H1 (cell line): ENCODE results near the gene SENP6. TPM values are rescaled to one million over a fixed set of nuclear protein-coding genes. Genes with fewer than 3 reads are reported as not detected.

Experiments used
- CTCF ChIA-PET: fragments of 300-600 bp; sonication (Branson Sonifier 250); formaldehyde crosslinking; loops from one replicate; lab custom pipeline; 2021; ENCODE audit not compliant: partially characterized antibody; lab: Charles Lee
- POLR2A ChIA-PET: fragments of 300-600 bp; sonication (Branson Sonifier 250); formaldehyde crosslinking; loops from one replicate; lab custom pipeline; 2021; ENCODE audit warnings: inconsistent platforms; ENCODE audit not compliant: partially characterized antibody; lab: Charles Lee
- DNase-seq, 2 experiments: peaks; one replicate each; pipeline versions ENCODE4 v3.0.0 to v3.0.0-alpha.2; 2010 to 2022; ENCODE audit warnings: low spot score in 2 of 2, low read depth in 1 of 2, mixed read lengths in 1 of 2
- FAIRE-seq: peaks from 2 replicates; lab custom pipeline; 2011; peaks lifted over from hg19 to GRCh38; lab: Jason Lieb, UNC
- H2AFZ ChIP-seq: 2 replicates; pipeline ENCODE4 v1.8.1; 2012; ENCODE audit warnings: low read length, inconsistent platforms
- H2AK5ac ChIP-seq: 2 replicates; pipeline ENCODE4 v1.6.1; 2013; ENCODE audit warnings: low read depth, low read length
- H2BK120ac ChIP-seq: replicated peaks from 2 replicates; pipeline ENCODE3; 2013; ENCODE audit warnings: low read depth, low read length, inconsistent platforms
- H2BK12ac ChIP-seq: 2 replicates; pipeline ENCODE4 v1.6.1; 2013; ENCODE audit warnings: low read depth, low read length
- H2BK15ac ChIP-seq: 2 replicates; pipeline ENCODE4 v1.6.1; 2013; ENCODE audit warnings: low read length
- H2BK20ac ChIP-seq: 2 replicates; pipeline ENCODE4 v1.6.1; 2013; ENCODE audit warnings: low read length
- H2BK5ac ChIP-seq: 2 replicates; pipeline ENCODE4 v1.6.1; 2013; ENCODE audit warnings: low read depth, low read length
- H3K14ac ChIP-seq: 2 replicates; pipeline ENCODE4 v1.6.1; 2013; ENCODE audit warnings: inconsistent platforms; ENCODE audit not compliant: insufficient read length
- H3K18ac ChIP-seq: 2 replicates; pipeline ENCODE4 v1.6.1; 2013; ENCODE audit warnings: low read length; ENCODE audit errors: extremely low read depth
- H3K23ac ChIP-seq: 2 replicates; pipeline ENCODE4 v1.6.1; 2013; ENCODE audit warnings: inconsistent platforms; ENCODE audit not compliant: insufficient read length
- H3K23me2 ChIP-seq: 2 replicates; pipeline ENCODE4 v1.6.1; 2013; ENCODE audit warnings: low read depth, low read length
- H3K27ac ChIP-seq: 2 replicates; pipeline ENCODE4 v1.6.1; 2011; ENCODE audit warnings: low read depth, low read length, inconsistent platforms
- H3K27me3 ChIP-seq, 4 experiments: replicated peaks in 1 of 4; 1 replicate in 1 of 4; 2 replicates in 3 of 4; pipeline versions ENCODE4 v1.6.1 to v1.8.1; 2011 to 2013; ENCODE audit warnings: low read length in 3 of 4, mild to moderate bottlenecking in 3 of 4, inconsistent platforms in 2 of 4, mixed read lengths in 2 of 4, moderate library complexity in 1 of 4; ENCODE audit not compliant: control insufficient read depth in 3 of 4, insufficient read depth in 3 of 4; ENCODE audit errors: extremely low read depth in 1 of 4
- H3K36me3 ChIP-seq, 4 experiments: 2 replicates each; pipeline versions ENCODE4 v1.6.1 to v1.8.1; 2011 to 2013; ENCODE audit warnings: mild to moderate bottlenecking in 4 of 4, low read length in 3 of 4, moderate library complexity in 2 of 4, control low read depth in 1 of 4, inconsistent platforms in 1 of 4; ENCODE audit not compliant: insufficient read depth in 4 of 4, control insufficient read depth in 2 of 4
- H3K4ac ChIP-seq: replicated peaks from 2 replicates; pipeline ENCODE3; 2013; ENCODE audit warnings: low read length, low read depth, mixed read lengths, inconsistent platforms; ENCODE audit not compliant: insufficient read length
- H3K4me1 ChIP-seq, 4 experiments: replicated peaks in 1 of 4; 1 replicate in 1 of 4; 2 replicates in 3 of 4; pipeline versions ENCODE4 v1.6.1 to v1.8.1; 2011 to 2013; ENCODE audit warnings: low read length in 3 of 4, inconsistent platforms in 2 of 4, mixed read lengths in 1 of 4; ENCODE audit not compliant: insufficient read depth in 4 of 4, control insufficient read depth in 3 of 4
- H3K4me2 ChIP-seq, 2 experiments: 2 replicates each; pipeline versions ENCODE4 v1.6.1 to v1.8.1; 2011 to 2013; ENCODE audit warnings: low read depth in 2 of 2, low read length in 2 of 2, control low read depth in 1 of 2, inconsistent platforms in 1 of 2, mild to moderate bottlenecking in 1 of 2; ENCODE audit not compliant: insufficient read depth in 1 of 2
- H3K4me3 ChIP-seq, 4 experiments: fragments of 200-600, 300-600 bp in 1 of 4; sonication (generic), shearing (Covaris generic), sonication (Bioruptor Twin) in 1 of 4; 2 replicates each; pipeline versions ENCODE4 v1.5.1 to v1.8.1; 2011 to 2016; ENCODE audit warnings: low read length in 4 of 4, low read depth in 3 of 4, control low read depth in 2 of 4, inconsistent platforms in 2 of 4, mild to moderate bottlenecking in 2 of 4, mixed read lengths in 1 of 4, moderate library complexity in 1 of 4; ENCODE audit not compliant: insufficient read depth in 2 of 4; ENCODE audit errors: extremely low read depth in 1 of 4
- H3K56ac ChIP-seq: replicated peaks from 2 replicates; pipeline ENCODE3; 2013; ENCODE audit warnings: low read depth, mild to moderate bottlenecking, mixed read lengths, low read length, inconsistent platforms; ENCODE audit not compliant: insufficient read length
- H3K79me1 ChIP-seq: 2 replicates; pipeline ENCODE4 v1.6.1; 2013; ENCODE audit warnings: low read depth, low read length, control low read depth
- H3K79me2 ChIP-seq, 2 experiments: 2 replicates each; pipeline versions ENCODE4 v1.6.1 to v1.8.1; 2012 to 2013; ENCODE audit warnings: low read length in 2 of 2, mild to moderate bottlenecking in 2 of 2, inconsistent platforms in 1 of 2; ENCODE audit not compliant: insufficient read depth in 2 of 2, control insufficient read depth in 1 of 2
- H3K9ac ChIP-seq, 4 experiments: replicated peaks in 1 of 4; 1 replicate in 1 of 4; 2 replicates in 3 of 4; pipeline versions ENCODE4 v1.6.1 to v1.8.1; 2011 to 2013; ENCODE audit warnings: low read depth in 3 of 4, low read length in 3 of 4, control low read depth in 2 of 4, mild to moderate bottlenecking in 2 of 4, moderate library complexity in 2 of 4, inconsistent platforms in 1 of 4; ENCODE audit errors: extremely low read depth in 1 of 4
- H3K9me3 ChIP-seq, 2 experiments: 2 replicates each; pipeline versions ENCODE4 v1.6.1 to v1.8.1; 2012 to 2013; ENCODE audit warnings: mild to moderate bottlenecking in 2 of 2, moderate library complexity in 2 of 2, control low read depth in 1 of 2, inconsistent platforms in 1 of 2, low read depth in 1 of 2, low read length in 1 of 2, mixed read lengths in 1 of 2; ENCODE audit not compliant: insufficient read depth in 2 of 2
- H4K20me1 ChIP-seq, 2 experiments: replicated peaks in 1 of 2; 2 replicates each; pipeline versions ENCODE3 to v1.8.1; 2011 to 2013; ENCODE audit warnings: inconsistent platforms in 2 of 2, low read length in 2 of 2, mild to moderate bottlenecking in 1 of 2; ENCODE audit not compliant: insufficient read depth in 2 of 2, control insufficient read depth in 1 of 2
- H4K5ac ChIP-seq: 2 replicates; pipeline ENCODE4 v1.6.1; 2013; ENCODE audit warnings: low read length, low read depth, mixed read lengths, inconsistent platforms; ENCODE audit not compliant: insufficient read length
- H4K8ac ChIP-seq: 2 replicates; pipeline ENCODE4 v1.8.0; 2013; ENCODE audit warnings: mild to moderate bottlenecking, moderate library complexity, low read length, inconsistent platforms; ENCODE audit not compliant: insufficient read depth; ENCODE audit errors: extremely low read depth
- H4K91ac ChIP-seq: replicated peaks from 2 replicates; pipeline ENCODE3; 2013; ENCODE audit warnings: low read length, mixed read lengths, inconsistent platforms; ENCODE audit not compliant: insufficient read length
- CHD2 ChIP-seq: IDR thresholded peaks from 2 replicates; pipeline ENCODE4 v1.6.1; 2012; ENCODE audit warnings: low read length, improper control_type of control experiment
- KDM1A ChIP-seq: fragments of 200-600, 300-600 bp; sonication (generic); IDR thresholded peaks from 2 replicates; pipeline ENCODE4 v1.7.1; 2016; ENCODE audit warnings: mild to moderate bottlenecking, low read length, borderline replicate concordance
- KDM5A ChIP-seq: fragments of 200-600 bp; IDR thresholded peaks from 2 replicates; pipeline ENCODE4 v1.7.1; 2012; ENCODE audit warnings: mild to moderate bottlenecking, low read length, inconsistent platforms, mixed read lengths
- RNF2 ChIP-seq: fragments of 200-900, 300-1000 bp; sonication (generic); IDR thresholded peaks from 2 replicates; pipeline ENCODE4 v1.7.1; 2016; ENCODE audit warnings: borderline replicate concordance, low read depth, mild to moderate bottlenecking, antibody characterized with exemption, low read length; ENCODE audit not compliant: poor library complexity, severe bottlenecking; ENCODE audit errors: missing control alignments
- SP4 ChIP-seq: IDR thresholded peaks from 2 replicates; pipeline ENCODE4 v1.6.1; 2012; ENCODE audit warnings: low read length, inconsistent platforms
- TBP ChIP-seq: IDR thresholded peaks from 2 replicates; pipeline ENCODE4 v1.6.1; 2011; ENCODE audit warnings: low read depth, low read length, improper control_type of control experiment
- WGBS, 2 experiments: shearing (Covaris generic) in 1 of 2; methylation state at CpG; one replicate each; pipeline versions ENCODE4 v1.1.6 to v1.1.7; 2013 to 2015; ENCODE audit warnings: low lambda C conversion rate in 2 of 2, mixed read lengths in 2 of 2, inconsistent platforms in 1 of 2, low coverage in 1 of 2, missing lambda C conversion rate in 1 of 2; ENCODE audit not compliant: insufficient replicate concordance in 2 of 2, insufficient coverage in 1 of 2, insufficient read length in 1 of 2; ENCODE audit errors: extremely low coverage in 1 of 2, missing lambda C conversion rate in 1 of 2; 5-methylcytosine and 5-hydroxymethylcytosine counted together
- polyA plus RNA-seq, 7 experiments: library from polyadenylated mRNA; depleted of rRNA in 3 of 7; stranded (reverse) in 5 of 7; unstranded in 2 of 7; fragments of >200 nt in 5 of 7; fragments of 200-250 nt in 2 of 7; gene quantifications; 1 replicate in 5 of 7; 2 replicates in 1 of 7; 4 replicates in 1 of 7; pipeline versions ENCODE4 v1.2.1 to v1.2.3, GENCODE V29; 2011 to 2013; ENCODE audit warnings: missing spikeins in 2 of 7, mixed read lengths in 2 of 7
- total RNA-seq: library from RNA; stranded (reverse); fragmentation: NEBNext Ultra II Directional; extraction: Animal tissue kit (Norgen Biotek cat#: 25700); gene quantifications from 2 replicates; pipeline ENCODE4 v1.2.1, GENCODE V29; 2021

The SENP6 gene
- total and polyA plus RNA-seq, 2 of the 8 experiments (the other 6 are each of a cell fraction or from before 2014, with no cell fraction given): 13.8 to 103 TPM

DNA sequence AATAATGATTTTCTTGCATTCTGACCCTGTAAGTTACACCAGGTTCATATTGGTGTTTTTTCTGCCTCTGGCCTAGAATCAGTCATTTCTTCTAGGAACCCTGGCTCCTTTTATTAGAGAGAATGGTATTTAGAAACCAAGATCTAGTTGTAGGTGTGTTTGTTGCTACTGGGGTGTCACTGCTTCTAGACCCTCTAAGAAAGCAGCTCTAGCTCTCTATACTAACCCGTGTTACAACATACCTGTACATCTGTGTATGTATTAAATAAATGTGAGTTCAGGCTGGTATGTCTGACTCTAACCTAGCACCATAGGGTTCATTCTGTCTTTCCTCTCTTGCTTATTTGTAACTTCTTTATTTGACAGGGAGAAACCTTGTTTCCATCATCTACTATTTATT lies 16.8 kb downstream of the SENP6 start:
- no peak overlapping the region for H3K4ac ChIP-seq
- 89% methylated on average over 1 of the region's 1 CpG; no CpG with 5 or more reads in 1 of the 2 experiments for WGBS, 2 experiments
- POLR2A ChIA-PET: no interaction called here

More for the DNA sequence above, 16.8 kb downstream of the SENP6 start:
- H2AK5ac ChIP-seq: no peak overlapping the region
- H3K23ac ChIP-seq: no peak overlapping the region
- no peaks in the 10 kb centered on the region; the same call in 1 of the 2 replicates for H3K79me1 ChIP-seq
- H4K20me1 ChIP-seq: peaks cover 3 to 4% of the 10 kb centered on the region in 2 experiments
- H3K56ac ChIP-seq: no peak overlapping the region
- no peaks in the 10 kb centered on the region for H3K27me3 ChIP-seq
- H4K5ac ChIP-seq: no peak overlapping the region
- no peak overlapping the region for H4K8ac ChIP-seq
- H3K4me2 ChIP-seq: no peak overlapping the region
- peaks cover 0 to 19% (median 2%) of the 10 kb centered on the region in 4 experiments; a peak in 2 of 8 replicates for H3K36me3 ChIP-seq
- H2BK20ac ChIP-seq: no peak overlapping the region
- H3K79me2 ChIP-seq: peaks cover 35 to 99% of the 10 kb centered on the region in 2 experiments
- H3K27ac ChIP-seq: no peak overlapping the region
- no peak overlapping the region for H3K4me3 ChIP-seq
- no peak overlapping the region for H3K14ac ChIP-seq
- 0 out of 4 replicates have a peak, but pooled peaks cover 3% of the 10 kb centered on the region in 2 experiments for H3K9me3 ChIP-seq
- no peaks in the 10 kb centered on the region for H3K23me2 ChIP-seq
- CTCF ChIA-PET: no interaction called here
- H3K9ac ChIP-seq: no peak overlapping the region
- H2BK120ac ChIP-seq: no peak overlapping the region
- DNase-seq (no peak), FAIRE-seq (no peak)
- no peak overlapping the region for H2BK12ac ChIP-seq
- no peak for TF ChIP-seq SP4
- TF ChIP-seq TBP: no peak
- TF ChIP-seq CHD2: no peak
- TF ChIP-seq RNF2: no peak
- no peak for TF ChIP-seq KDM1A
- no peak for TF ChIP-seq KDM5A
- H2BK5ac ChIP-seq: no peak overlapping the region
- no peak overlapping the region for H3K18ac ChIP-seq
- no peak overlapping the region for H2AFZ ChIP-seq
- H4K91ac ChIP-seq: no peak overlapping the region
- no peaks in the 10 kb centered on the region for H3K4me1 ChIP-seq
- no peak overlapping the region for H2BK15ac ChIP-seq
